ENCODE results near the gene FNDC5.

FNDC5 gene

GRCh38 chr1:32903991-32904785, 33.5 kb upstream of the FNDC5 start:
- H3K36me3 ChIP-seq (ENCODE audit: control insufficient read depth, insufficient read depth, low read length) = no peaks in the 10 kb centered on the region
- H3K9me3 ChIP-seq (ENCODE audit: control insufficient read depth, low read length) = no peaks in the 10 kb centered on the region
- no peak overlapping the region for H3K4me3 ChIP-seq (ENCODE audit: extremely low read depth, insufficient read depth, low read length, poor library complexity, severe bottlenecking)
- peaks cover 4% of the 10 kb centered on the region for H3K4me1 ChIP-seq (ENCODE audit: control insufficient read depth, insufficient read depth, low read length, poor library complexity, severe bottlenecking)
- WGBS, 2 experiments (ENCODE audit: insufficient coverage in 2 of 2) = 75 to 100% methylated on average over 1 of the region's 3 CpGs
- H3K27ac ChIP-seq (ENCODE audit: low read depth, low read length, severe bottlenecking) = no peak overlapping the region

GRCh38 chr1:32902535-32902920, 31.8 kb upstream of the FNDC5 start:
- Histone ChIP-seq H3K27ac (ENCODE audit: low read depth, low read length, severe bottlenecking) (no peak overlapping the region), H3K9me3 (ENCODE audit: control insufficient read depth, low read length) (no peaks in the 10 kb centered on the region), H3K36me3 (ENCODE audit: control insufficient read depth, insufficient read depth, low read length) (no peaks in the 10 kb centered on the region), H3K4me3 (ENCODE audit: extremely low read depth, insufficient read depth, low read length, poor library complexity, severe bottlenecking) (no peak overlapping the region), H3K4me1 (ENCODE audit: control insufficient read depth, insufficient read depth, low read length, poor library complexity, severe bottlenecking) (no peaks in the 10 kb centered on the region)
- WGBS, 2 experiments (ENCODE audit: insufficient coverage in 2 of 2) = 76 to 93% methylated on average over 2 to 5 of the region's 6 CpGs

- Histone ChIP-seq H3K9me3 (ENCODE audit: control insufficient read depth, low read length) (no peaks in the 10 kb centered on the region), H3K4me3 (ENCODE audit: extremely low read depth, insufficient read depth, low read length, poor library complexity, severe bottlenecking) (peak overlapping the region; percentile 32), H3K36me3 (ENCODE audit: control insufficient read depth, insufficient read depth, low read length) (no peaks in the 10 kb centered on the region), H3K27ac (ENCODE audit: low read depth, low read length, severe bottlenecking) (no peak overlapping the region), H3K4me1 (ENCODE audit: control insufficient read depth, insufficient read depth, low read length, poor library complexity, severe bottlenecking) (no peaks in the 10 kb centered on the region)
- 53 to 56% methylated on average over 16 to 17 of the region's 24 CpGs for WGBS, 2 experiments (ENCODE audit: insufficient coverage in 2 of 2)
Measured at GRCh38 chr1:32901823-32902534, 31.3 kb upstream of the FNDC5 start.

GRCh38 chr1:32900956-32901822, 30.5 kb upstream of the FNDC5 start, which contains the start of gene TMEM54:
TSS of gene TMEM54 (minus strand) at chr1:32901389. CDS start at chr1:32901238, 151 bp downstream.
- H3K36me3 ChIP-seq (ENCODE audit: control insufficient read depth, insufficient read depth, low read length) = no peaks in the 10 kb centered on the region
- peak within 1 kb of the TSS; percentile 44 for H3K4me3 ChIP-seq (ENCODE audit: extremely low read depth, insufficient read depth, low read length, poor library complexity, severe bottlenecking)
- H3K4me1 ChIP-seq (ENCODE audit: control insufficient read depth, insufficient read depth, low read length, poor library complexity, severe bottlenecking) = no peaks in the 10 kb centered on the region
- 2 to 5% methylated on average over 51 to 54 of the region's 92 CpGs for WGBS, 2 experiments (ENCODE audit: insufficient coverage in 2 of 2)
- no peaks in the 10 kb centered on the region for H3K9me3 ChIP-seq (ENCODE audit: control insufficient read depth, low read length)
- H3K27ac ChIP-seq (ENCODE audit: low read depth, low read length, severe bottlenecking) = no peak within 1 kb of the TSS

GRCh38 chr1:32900371-32900955, 29.8 kb upstream of the FNDC5 start:
- 25 to 42% methylated on average over 15 to 17 of the region's 22 CpGs for WGBS, 2 experiments (ENCODE audit: insufficient coverage in 2 of 2)
- Histone ChIP-seq H3K27ac (ENCODE audit: low read depth, low read length, severe bottlenecking) (no peak overlapping the region), H3K4me3 (ENCODE audit: extremely low read depth, insufficient read depth, low read length, poor library complexity, severe bottlenecking) (peak overlapping the region; percentile 44), H3K9me3 (ENCODE audit: control insufficient read depth, low read length) (no peaks in the 10 kb centered on the region), H3K4me1 (ENCODE audit: control insufficient read depth, insufficient read depth, low read length, poor library complexity, severe bottlenecking) (no peaks in the 10 kb centered on the region), H3K36me3 (ENCODE audit: control insufficient read depth, insufficient read depth, low read length) (no peaks in the 10 kb centered on the region)

- H3K4me3 ChIP-seq (ENCODE audit: extremely low read depth, insufficient read depth, low read length, poor library complexity, severe bottlenecking) = no peak overlapping the region
- H3K9me3 ChIP-seq (ENCODE audit: control insufficient read depth, low read length) = no peaks in the 10 kb centered on the region
- H3K36me3 ChIP-seq (ENCODE audit: control insufficient read depth, insufficient read depth, low read length) = no peaks in the 10 kb centered on the region
- H3K4me1 ChIP-seq (ENCODE audit: control insufficient read depth, insufficient read depth, low read length, poor library complexity, severe bottlenecking) = no peaks in the 10 kb centered on the region
- 82 to 85% methylated on average over 5 of the region's 7 CpGs for WGBS, 2 experiments (ENCODE audit: insufficient coverage in 2 of 2)
- H3K27ac ChIP-seq (ENCODE audit: low read depth, low read length, severe bottlenecking) = no peak overlapping the region
Measured at GRCh38 chr1:32899586-32900296, 29.0 kb upstream of the FNDC5 start.

- 100% methylated on average over 2 of the region's 3 CpGs; no CpG with 5 or more reads in 1 of the 2 experiments for WGBS, 2 experiments (ENCODE audit: insufficient coverage in 2 of 2)
- H3K36me3 ChIP-seq (ENCODE audit: control insufficient read depth, insufficient read depth, low read length) = no peaks in the 10 kb centered on the region
- no peaks in the 10 kb centered on the region for H3K9me3 ChIP-seq (ENCODE audit: control insufficient read depth, low read length)
- H3K4me1 ChIP-seq (ENCODE audit: control insufficient read depth, insufficient read depth, low read length, poor library complexity, severe bottlenecking) = peaks cover 1% of the 10 kb centered on the region
- no peak overlapping the region for H3K27ac ChIP-seq (ENCODE audit: low read depth, low read length, severe bottlenecking)
- no peak overlapping the region for H3K4me3 ChIP-seq (ENCODE audit: extremely low read depth, insufficient read depth, low read length, poor library complexity, severe bottlenecking)
Measured at GRCh38 chr1:32898958-32899357, 28.2 kb upstream of the FNDC5 start.

- Histone ChIP-seq H3K27ac (ENCODE audit: low read depth, low read length, severe bottlenecking) (no peak overlapping the region), H3K4me3 (ENCODE audit: extremely low read depth, insufficient read depth, low read length, poor library complexity, severe bottlenecking) (no peak overlapping the region), H3K4me1 (ENCODE audit: control insufficient read depth, insufficient read depth, low read length, poor library complexity, severe bottlenecking) (peaks cover 7% of the 10 kb centered on the region), H3K9me3 (ENCODE audit: control insufficient read depth, low read length) (no peaks in the 10 kb centered on the region), H3K36me3 (ENCODE audit: control insufficient read depth, insufficient read depth, low read length) (no peaks in the 10 kb centered on the region)
- WGBS, 2 experiments (ENCODE audit: insufficient coverage in 2 of 2) = 97 to 98% methylated on average over 4 to 9 of the region's 9 CpGs
Measured at GRCh38 chr1:32898056-32898455, 27.3 kb upstream of the FNDC5 start.

GRCh38 chr1:32897082-32898049, 26.7 kb upstream of the FNDC5 start:
- Histone ChIP-seq H3K36me3 (ENCODE audit: control insufficient read depth, insufficient read depth, low read length) (no peaks in the 10 kb centered on the region), H3K27ac (ENCODE audit: low read depth, low read length, severe bottlenecking) (no peak overlapping the region), H3K9me3 (ENCODE audit: control insufficient read depth, low read length) (no peaks in the 10 kb centered on the region), H3K4me1 (ENCODE audit: control insufficient read depth, insufficient read depth, low read length, poor library complexity, severe bottlenecking) (peaks cover 7% of the 10 kb centered on the region), H3K4me3 (ENCODE audit: extremely low read depth, insufficient read depth, low read length, poor library complexity, severe bottlenecking) (no peak overlapping the region)
- 90 to 91% methylated on average over 11 of the region's 11 CpGs for WGBS, 2 experiments (ENCODE audit: insufficient coverage in 2 of 2)
